ENCODE measurements around the gene MINDY3. TPM values are rescaled to one million over a fixed set of nuclear protein-coding genes. Genes with fewer than 3 reads are reported as not detected.

MINDY3 gene
- total RNA-seq, 1 experiment from 2014 or later = 10.8 TPM

GRCh38 chr10:15784662-15785300 is 75.5 kb downstream of the MINDY3 start:
- ChIA-PET POLR2A (ENCODE audit: unreplicated experiment) (no interaction called here), CTCF (no interaction called here)
- H3K27ac ChIP-seq = no peak overlapping the region
- no peak overlapping the region for H2AFZ ChIP-seq
- DNase-seq = no peak
- no peaks in the 10 kb centered on the region for H3K79me2 ChIP-seq (ENCODE audit: low read depth)
- no peak overlapping the region for H3K4me2 ChIP-seq
- no peak overlapping the region for H3K4me3 ChIP-seq
- no peaks in the 10 kb centered on the region for H3K9me2 ChIP-seq (ENCODE audit: insufficient read depth)
- no peaks in the 10 kb centered on the region for H3K27me3 ChIP-seq (ENCODE audit: insufficient read depth, low read depth)
- H3F3A ChIP-seq (ENCODE audit: insufficient read depth, low read depth) = no peaks in the 10 kb centered on the region
- no peaks in the 10 kb centered on the region for H3K4me1 ChIP-seq (replicated peaks; ENCODE audit: insufficient read depth)
- no peaks in the 10 kb centered on the region for H3K36me3 ChIP-seq (ENCODE audit: low read depth)
- no peaks in the 10 kb centered on the region for H4K20me1 ChIP-seq (ENCODE audit: insufficient read depth)
- H3K9me3 ChIP-seq (ENCODE audit: insufficient read depth, low read depth) = no peaks in the 10 kb centered on the region
- TF ChIP-seq EZH2 (IDR thresholded peaks at IDR 0.05; ENCODE audit: low read depth) = no peak
- no peak for TF ChIP-seq CTCF (conservative IDR thresholded peaks at IDR 0.05)
- BruUV-seq (replicated peaks) = no TSS peak
- intact Hi-C loops (cut with micrococcal nuclease; ENCODE audit: unreplicated experiment) = no loop called here

GRCh38 chr10:15783941-15784636 is 76.2 kb downstream of the MINDY3 start:
- ChIA-PET POLR2A (ENCODE audit: unreplicated experiment) (no interaction called here), CTCF (no interaction called here)
- no peaks in the 10 kb centered on the region for H3K9me3 ChIP-seq (ENCODE audit: insufficient read depth, low read depth)
- BruUV-seq (replicated peaks) = no TSS peak
- TF ChIP-seq CTCF (conservative IDR thresholded peaks at IDR 0.05) (no peak), EZH2 (IDR thresholded peaks at IDR 0.05; ENCODE audit: low read depth) (no peak)
- no peaks in the 10 kb centered on the region for H3K36me3 ChIP-seq (ENCODE audit: low read depth)
- no peak overlapping the region for H3K4me2 ChIP-seq
- no peaks in the 10 kb centered on the region for H3F3A ChIP-seq (ENCODE audit: insufficient read depth, low read depth)
- intact Hi-C loops (cut with micrococcal nuclease; ENCODE audit: unreplicated experiment) = no loop called here
- no peaks in the 10 kb centered on the region for H3K9me2 ChIP-seq (ENCODE audit: insufficient read depth)
- no peak overlapping the region for H3K4me3 ChIP-seq
- H4K20me1 ChIP-seq (ENCODE audit: insufficient read depth) = no peaks in the 10 kb centered on the region
- no peaks in the 10 kb centered on the region for H3K27me3 ChIP-seq (ENCODE audit: insufficient read depth, low read depth)
- H2AFZ ChIP-seq = no peak overlapping the region
- no peaks in the 10 kb centered on the region for H3K4me1 ChIP-seq (replicated peaks; ENCODE audit: insufficient read depth)
- H3K27ac ChIP-seq = no peak overlapping the region
- DNase-seq = no peak
- H3K79me2 ChIP-seq (ENCODE audit: low read depth) = no peaks in the 10 kb centered on the region

- no peak for TF ChIP-seq EZH2 (IDR thresholded peaks at IDR 0.05; ENCODE audit: low read depth)
- TF ChIP-seq CTCF (conservative IDR thresholded peaks at IDR 0.05) = no peak
- Histone ChIP-seq H3K79me2 (ENCODE audit: low read depth) (no peaks in the 10 kb centered on the region), H3K36me3 (ENCODE audit: low read depth) (no peaks in the 10 kb centered on the region), H3K9me3 (ENCODE audit: insufficient read depth, low read depth) (no peaks in the 10 kb centered on the region), H3K27me3 (ENCODE audit: insufficient read depth, low read depth) (no peaks in the 10 kb centered on the region), H3K27ac (no peak overlapping the region), H3K9me2 (ENCODE audit: insufficient read depth) (no peaks in the 10 kb centered on the region), H3K4me3 (no peak overlapping the region), H3F3A (ENCODE audit: insufficient read depth, low read depth) (no peaks in the 10 kb centered on the region), H3K4me1 (replicated peaks; ENCODE audit: insufficient read depth) (no peaks in the 10 kb centered on the region), H2AFZ (no peak overlapping the region), H4K20me1 (ENCODE audit: insufficient read depth) (no peaks in the 10 kb centered on the region), H3K4me2 (no peak overlapping the region)
- POLR2A ChIA-PET (ENCODE audit: unreplicated experiment) = no interaction called here
- DNase-seq = no peak
- BruUV-seq (replicated peaks) = no TSS peak
- intact Hi-C loops (cut with micrococcal nuclease; ENCODE audit: unreplicated experiment) = no loop called here
- CTCF ChIA-PET = no interaction called here
Observed at GRCh38 chr10:15782851-15783250, 77.5 kb downstream of the MINDY3 start.
